ENCODE data around the gene ROMO1. TPM values are rescaled to one million over a fixed set of nuclear protein-coding genes. Genes with fewer than 3 reads are reported as not detected.
"Not testable (repeated sequence)": the region's sequence is repeated elsewhere in the genome, so short reads cannot be mapped to it uniquely, and the experiment has no call there.

Gene ROMO1
- total RNA-seq, 1 experiment from 2014 or later, result 273 TPM

DNA sequence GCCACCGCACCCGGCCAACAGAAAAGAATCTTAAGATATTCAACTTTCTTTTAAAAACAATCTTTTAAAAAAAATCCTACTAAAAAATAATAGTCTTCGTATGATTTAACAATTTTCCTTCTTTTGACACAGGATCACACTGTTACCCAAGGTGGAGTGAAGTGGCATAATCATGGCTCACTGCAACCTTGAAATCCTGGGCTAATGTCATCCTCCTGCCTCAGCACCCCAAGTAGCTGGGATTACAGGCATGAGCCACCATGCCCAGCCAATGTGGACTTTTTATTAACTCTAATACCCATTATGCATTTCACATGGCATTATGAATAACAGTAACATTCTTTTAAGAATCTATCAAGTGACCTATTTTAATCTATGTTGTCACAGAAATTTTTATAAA lies 22.0 kb downstream of the ROMO1 start:
- in situ Hi-C loops (cut with HindIII; ENCODE audit: low pct_unique_long_range_greater_than_20kb, low sequenced_read_pairs), result no loop called here
- no peak for DNase-seq (ENCODE audit: low read depth, low spot score)

GRCh38 chr20:35721621-35722020 lies 22.4 kb downstream of the ROMO1 start:
- in situ Hi-C loops (cut with HindIII; ENCODE audit: low pct_unique_long_range_greater_than_20kb, low sequenced_read_pairs), result no loop called here

DNA sequence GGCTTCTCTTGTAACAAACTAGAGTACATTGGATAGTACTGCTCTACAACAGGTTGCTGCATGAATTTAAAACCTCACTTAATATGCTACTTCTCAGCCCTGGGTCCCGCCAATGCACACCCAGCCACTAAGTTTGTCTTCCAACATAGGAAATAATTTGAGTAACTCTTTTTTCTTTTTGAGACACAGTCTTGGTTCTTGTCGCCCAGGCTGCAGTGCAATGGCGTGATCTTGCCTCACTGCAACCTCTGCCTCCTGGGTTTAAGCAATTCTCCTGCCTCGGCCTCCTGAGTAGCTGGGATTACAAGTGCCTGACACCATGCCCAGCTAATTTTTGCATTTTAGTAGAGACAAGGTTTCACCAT lies 24.1 kb downstream of the ROMO1 start:
- DNase-seq (ENCODE audit: low read depth, low spot score); in situ Hi-C loops (cut with HindIII; ENCODE audit: low pct_unique_long_range_greater_than_20kb, low sequenced_read_pairs): not testable (repeated sequence)

More at GRCh38 chr20:35721621-35722020, 22.4 kb downstream of the ROMO1 start:
- DNase-seq (ENCODE audit: low read depth, low spot score), result no peak

DNA sequence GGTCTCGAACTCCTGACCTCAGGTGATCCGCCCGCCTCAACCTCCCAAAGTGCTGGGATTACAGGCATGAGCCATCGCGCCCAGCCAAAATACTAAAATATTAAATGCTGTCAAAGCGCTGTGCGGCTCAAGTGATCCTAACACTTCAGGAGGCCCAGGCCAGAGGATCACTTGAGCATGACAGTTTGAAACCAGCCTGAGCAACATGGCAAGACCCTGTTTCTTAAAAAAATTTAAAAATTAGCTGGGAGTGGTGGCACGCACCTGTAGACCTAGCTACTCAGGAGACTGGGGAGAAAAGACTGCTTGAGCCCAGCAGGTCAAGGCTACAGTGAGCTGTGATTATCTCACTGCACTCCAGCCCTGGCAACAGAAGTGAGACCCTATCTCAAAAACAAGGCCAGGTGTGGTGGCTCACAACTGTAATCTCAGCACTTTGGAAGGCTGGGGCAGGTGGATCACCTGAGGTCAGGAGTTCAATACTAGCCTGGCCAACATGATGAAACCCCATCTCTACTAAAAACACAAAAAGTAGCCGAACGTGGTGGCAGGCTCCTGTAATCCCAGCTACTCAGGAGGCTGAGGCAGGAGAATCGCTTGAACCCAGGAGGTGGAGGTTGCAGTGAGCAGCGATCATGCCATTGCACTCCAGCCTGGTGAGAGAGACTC lies 24.6 kb downstream of the ROMO1 start:
- DNase-seq (ENCODE audit: low read depth, low spot score); in situ Hi-C loops (cut with HindIII; ENCODE audit: low pct_unique_long_range_greater_than_20kb, low sequenced_read_pairs): not testable (repeated sequence)

DNA sequence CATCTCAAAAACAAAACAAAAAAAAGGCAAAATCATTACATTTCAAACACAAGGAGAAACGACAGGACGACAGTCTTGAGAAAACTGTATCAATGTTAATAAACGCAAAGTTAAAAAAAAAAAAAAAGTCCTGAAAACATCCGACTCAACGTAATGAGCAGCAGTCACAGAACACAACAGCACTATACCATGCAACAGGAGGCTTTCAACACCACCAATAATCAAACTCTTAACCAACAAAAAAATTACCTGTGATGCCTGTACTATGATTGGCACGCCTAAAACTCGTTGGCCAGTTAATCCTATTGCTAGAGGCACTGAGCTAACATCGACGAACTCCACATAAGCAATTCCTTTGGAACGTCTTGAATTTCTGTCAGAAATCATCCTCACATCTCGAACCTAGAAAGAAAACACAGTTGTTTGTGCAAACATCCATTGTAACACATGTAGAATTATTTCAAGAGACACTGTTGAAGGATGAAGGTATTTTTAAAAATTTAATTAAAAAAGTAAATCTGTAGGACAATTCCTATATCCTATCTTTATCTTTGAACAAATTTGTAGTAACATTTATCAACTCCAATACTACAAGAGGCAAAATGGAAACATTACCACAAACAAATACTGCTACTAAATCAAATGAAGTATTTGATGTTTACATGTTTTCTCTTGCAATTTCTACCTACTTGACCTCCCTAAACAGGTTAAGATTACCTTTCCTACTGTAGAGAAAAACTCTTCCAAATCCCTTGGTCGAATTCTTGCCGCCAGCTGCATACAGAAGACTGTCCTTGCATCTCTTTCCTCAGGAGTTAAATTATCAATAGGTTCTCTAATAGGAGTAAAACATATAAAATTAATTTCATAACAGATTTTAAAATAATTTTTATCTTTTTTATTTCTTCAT lies 25.4 kb downstream of the ROMO1 start:
- DNase-seq (ENCODE audit: low read depth, low spot score), result no peak
- in situ Hi-C loops (cut with HindIII; ENCODE audit: low pct_unique_long_range_greater_than_20kb, low sequenced_read_pairs), result no loop called here

DNA sequence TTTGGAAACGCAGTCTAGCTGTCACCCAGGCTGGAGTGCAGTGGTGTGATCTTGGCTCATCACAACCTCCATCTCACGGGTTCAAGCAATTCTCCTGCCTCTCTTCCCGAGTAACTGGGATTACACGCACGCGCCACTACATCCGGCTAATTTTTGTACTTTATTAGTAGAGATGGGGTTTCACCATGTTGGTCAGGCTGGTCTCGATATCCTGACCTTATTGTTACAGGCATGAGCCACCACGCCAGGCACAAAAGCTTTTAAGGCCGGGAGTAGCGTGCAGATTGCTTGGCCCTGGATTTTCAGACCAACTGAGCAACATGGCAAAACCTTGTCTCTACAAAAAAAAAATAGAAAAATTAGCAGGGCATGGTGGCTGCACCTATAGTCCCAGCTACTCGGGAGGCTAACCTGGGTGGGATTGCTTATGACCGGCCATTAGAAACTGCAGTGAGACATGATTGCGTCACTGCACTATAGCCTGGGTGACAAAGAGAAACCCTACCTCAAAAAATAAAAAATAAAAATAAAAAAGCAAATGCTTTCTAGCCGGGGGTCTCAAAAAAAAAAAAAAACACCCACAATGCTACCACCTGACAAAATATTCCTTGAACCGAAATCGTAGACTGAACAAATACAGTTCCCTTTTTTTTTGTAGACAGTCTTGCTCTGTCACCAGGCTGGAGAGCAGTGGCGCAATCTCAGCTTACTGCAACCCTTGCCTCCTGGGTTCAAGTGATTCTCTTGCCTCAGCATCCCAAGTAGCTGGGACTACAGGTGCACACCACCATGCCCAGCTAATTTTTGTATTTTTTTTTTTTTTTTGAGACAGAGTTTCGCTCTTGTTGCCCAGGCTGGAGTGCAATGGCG lies 27.9 kb downstream of the ROMO1 start:
- DNase-seq (ENCODE audit: low read depth, low spot score), result no peak
- in situ Hi-C loops (cut with HindIII; ENCODE audit: low pct_unique_long_range_greater_than_20kb, low sequenced_read_pairs), result no loop called here

- in situ Hi-C loops (cut with HindIII; ENCODE audit: low pct_unique_long_range_greater_than_20kb, low sequenced_read_pairs), result no loop called here
- DNase-seq (ENCODE audit: low read depth, low spot score), result no peak
These were observed 30.1 kb downstream of the ROMO1 start for GRCh38 chr20:35729283-35729807.

DNA sequence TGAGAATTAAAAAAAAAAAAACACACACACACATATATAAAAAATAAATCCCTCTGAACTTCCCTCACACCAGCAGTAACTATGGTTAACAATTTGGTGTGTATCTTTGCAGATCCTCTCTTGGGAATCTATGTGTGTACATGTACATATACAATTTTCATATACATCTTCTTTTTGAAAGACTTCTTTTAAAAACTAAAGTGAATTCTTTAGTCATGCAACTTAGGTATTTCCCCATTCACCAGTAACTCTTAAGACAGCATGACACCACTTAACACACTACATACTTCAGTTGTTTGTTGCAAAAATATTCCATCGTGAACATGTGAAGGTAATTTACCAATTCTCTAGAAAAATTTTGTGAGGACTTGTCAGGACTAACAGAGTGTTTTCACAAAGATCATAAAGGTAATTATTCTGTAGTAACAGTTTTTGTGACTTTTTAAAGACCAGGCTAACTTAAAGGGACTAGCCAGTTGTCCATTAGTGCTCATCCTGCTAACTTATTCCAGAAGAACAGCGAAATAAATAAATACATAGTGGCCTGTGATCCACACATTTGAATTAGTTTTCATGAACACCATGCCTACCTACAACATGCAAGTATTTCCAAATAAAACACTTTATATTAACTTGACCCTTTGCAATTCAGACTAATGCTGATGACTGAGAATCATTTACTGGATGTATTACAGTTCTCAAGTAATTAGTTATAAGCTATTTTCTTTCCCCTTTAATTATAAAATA lies 30.8 kb downstream of the ROMO1 start:
- in situ Hi-C loops (cut with HindIII; ENCODE audit: low pct_unique_long_range_greater_than_20kb, low sequenced_read_pairs), result no loop called here
- DNase-seq (ENCODE audit: low read depth, low spot score), result no peak

DNA sequence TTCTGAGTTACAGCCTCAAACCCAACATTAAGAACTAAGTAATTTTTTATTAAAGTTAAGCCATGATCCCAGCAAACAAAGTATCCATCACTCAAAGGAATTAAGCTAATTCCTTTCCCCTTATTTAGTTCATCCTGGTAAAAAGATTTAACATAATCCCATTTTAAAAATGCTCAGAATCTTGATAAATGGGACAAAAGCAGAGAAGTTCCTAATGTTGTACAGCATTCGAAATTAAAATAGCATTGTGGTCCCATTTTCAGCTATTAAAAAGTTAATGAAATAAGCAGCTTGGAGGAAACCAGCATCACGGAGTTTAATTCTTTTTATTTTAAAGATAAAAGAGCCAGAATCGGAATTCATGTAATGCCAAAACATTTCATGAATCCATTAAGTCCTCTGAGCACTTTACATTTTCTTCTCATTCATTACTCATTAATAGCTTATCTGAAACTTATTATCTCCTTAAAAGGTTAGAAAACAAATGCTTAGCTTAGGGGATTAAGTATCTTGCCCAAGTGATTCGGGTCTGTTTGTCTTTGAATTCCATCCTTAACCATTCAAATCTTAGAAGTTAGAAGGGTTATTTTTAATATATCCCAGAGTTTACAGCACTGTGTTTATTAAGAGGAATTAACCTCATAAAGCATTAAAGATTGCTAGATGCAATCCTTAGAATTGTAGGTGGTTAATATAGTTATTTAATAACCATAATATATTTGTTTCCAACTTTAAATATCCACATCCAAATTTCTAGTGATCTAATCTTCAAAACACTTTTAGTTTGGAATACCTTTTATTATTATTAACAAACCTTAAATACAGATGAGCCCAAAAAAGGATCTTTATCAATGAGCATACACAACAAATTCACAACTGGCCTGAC lies 31.6 kb downstream of the ROMO1 start:
- no peak for DNase-seq (ENCODE audit: low read depth, low spot score)
- in situ Hi-C loops (cut with HindIII; ENCODE audit: low pct_unique_long_range_greater_than_20kb, low sequenced_read_pairs), result no loop called here

DNA sequence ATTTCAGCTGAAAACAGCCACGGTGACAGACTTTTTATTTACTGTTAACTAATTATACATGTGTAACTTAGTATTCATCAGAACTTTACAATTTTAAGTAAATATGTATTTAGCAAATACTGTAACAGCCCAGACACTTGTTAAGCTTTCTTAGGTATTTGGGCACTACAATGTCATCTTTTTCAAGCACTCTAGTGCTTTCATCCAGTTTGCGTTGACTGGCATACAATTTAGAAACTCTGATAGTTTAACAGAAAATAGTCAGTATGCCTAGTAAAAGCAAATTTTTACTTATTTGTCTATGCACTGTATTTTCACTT lies 32.2 kb downstream of the ROMO1 start:
- no peak for DNase-seq (ENCODE audit: low read depth, low spot score)
- in situ Hi-C loops (cut with HindIII; ENCODE audit: low pct_unique_long_range_greater_than_20kb, low sequenced_read_pairs), result no loop called here

DNA sequence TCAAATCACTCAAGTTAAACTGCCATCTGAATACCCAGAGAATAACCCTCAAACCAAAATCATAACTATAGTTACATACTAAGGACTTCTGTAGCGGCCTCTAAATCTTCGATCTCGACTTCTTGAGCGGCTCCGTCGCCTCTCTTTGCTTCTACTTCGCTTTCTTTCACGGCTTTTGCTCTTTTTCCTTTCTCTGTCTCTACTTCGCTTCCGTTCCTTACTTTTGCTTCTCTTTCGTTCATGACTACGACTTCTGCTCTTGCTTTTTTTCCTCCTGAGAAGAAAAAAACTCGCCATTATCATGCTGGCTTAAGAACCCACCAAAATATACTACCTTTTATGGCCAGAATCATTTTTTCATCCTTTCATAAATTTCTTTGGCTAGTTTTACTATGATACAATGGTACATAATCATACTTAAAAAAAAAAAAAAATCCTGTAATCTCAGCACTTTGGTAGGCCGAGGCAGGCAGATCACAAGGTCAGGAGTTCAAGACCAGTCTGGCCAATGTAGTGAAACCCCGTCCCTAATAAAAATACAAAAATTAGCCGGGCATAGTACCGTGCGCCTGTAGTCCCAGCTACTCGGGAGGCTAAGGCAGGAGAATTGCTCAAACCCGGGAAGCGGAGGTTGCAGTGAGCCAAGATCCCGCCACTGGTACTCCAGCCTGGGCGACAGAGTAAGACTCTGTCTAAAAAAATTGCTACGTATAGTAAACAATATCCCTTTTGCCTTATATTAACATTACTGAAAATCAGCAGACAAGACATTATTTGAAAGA lies 32.8 kb downstream of the ROMO1 start:
- in situ Hi-C loops (cut with HindIII; ENCODE audit: low pct_unique_long_range_greater_than_20kb, low sequenced_read_pairs), result no loop called here
- DNase-seq (ENCODE audit: low read depth, low spot score), result no peak

DNA sequence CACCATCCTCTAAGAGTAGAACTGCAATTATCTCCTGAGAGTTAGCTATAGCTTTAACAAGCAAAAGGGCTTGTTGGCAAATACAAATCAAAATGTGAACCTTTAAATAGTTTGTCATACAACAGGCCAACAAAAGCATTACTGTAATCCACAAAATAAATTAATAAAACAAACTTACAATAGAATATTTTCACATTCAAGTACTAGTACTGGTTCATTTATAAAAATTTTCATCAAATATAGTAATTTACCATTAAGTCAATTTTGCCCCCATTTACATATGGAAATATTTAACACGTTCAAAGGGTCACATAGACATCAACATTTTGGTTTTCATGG lies 33.4 kb downstream of the ROMO1 start:
- in situ Hi-C loops (cut with HindIII; ENCODE audit: low pct_unique_long_range_greater_than_20kb, low sequenced_read_pairs), result no loop called here
- DNase-seq (ENCODE audit: low read depth, low spot score), result no peak

DNA sequence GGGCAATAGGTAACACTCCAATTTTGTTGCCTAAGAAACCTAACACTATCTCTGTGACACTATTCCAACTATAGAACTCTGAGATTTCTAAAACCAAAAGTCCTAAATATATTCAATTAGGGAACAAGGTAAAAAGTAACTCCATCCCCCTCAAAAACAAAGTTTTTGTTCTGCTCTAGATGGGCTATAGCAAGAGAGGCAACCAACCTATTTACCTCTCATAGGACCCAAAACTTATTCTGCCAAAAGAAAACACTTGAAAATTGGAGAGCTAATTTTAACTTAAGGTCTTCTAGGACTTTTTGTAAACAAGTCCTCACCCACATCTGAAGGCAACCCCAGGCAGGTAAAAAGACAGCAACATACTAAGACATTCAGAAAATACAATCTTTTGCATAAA lies 35.2 kb downstream of the ROMO1 start:
- in situ Hi-C loops (cut with HindIII; ENCODE audit: low pct_unique_long_range_greater_than_20kb, low sequenced_read_pairs), result no loop called here
- no peak for DNase-seq (ENCODE audit: low read depth, low spot score)

- in situ Hi-C loops (cut with HindIII; ENCODE audit: low pct_unique_long_range_greater_than_20kb, low sequenced_read_pairs), result no loop called here
- no peak for DNase-seq (ENCODE audit: low read depth, low spot score)
These were observed 35.8 kb downstream of the ROMO1 start for GRCh38 chr20:35734777-35735649.

DNA sequence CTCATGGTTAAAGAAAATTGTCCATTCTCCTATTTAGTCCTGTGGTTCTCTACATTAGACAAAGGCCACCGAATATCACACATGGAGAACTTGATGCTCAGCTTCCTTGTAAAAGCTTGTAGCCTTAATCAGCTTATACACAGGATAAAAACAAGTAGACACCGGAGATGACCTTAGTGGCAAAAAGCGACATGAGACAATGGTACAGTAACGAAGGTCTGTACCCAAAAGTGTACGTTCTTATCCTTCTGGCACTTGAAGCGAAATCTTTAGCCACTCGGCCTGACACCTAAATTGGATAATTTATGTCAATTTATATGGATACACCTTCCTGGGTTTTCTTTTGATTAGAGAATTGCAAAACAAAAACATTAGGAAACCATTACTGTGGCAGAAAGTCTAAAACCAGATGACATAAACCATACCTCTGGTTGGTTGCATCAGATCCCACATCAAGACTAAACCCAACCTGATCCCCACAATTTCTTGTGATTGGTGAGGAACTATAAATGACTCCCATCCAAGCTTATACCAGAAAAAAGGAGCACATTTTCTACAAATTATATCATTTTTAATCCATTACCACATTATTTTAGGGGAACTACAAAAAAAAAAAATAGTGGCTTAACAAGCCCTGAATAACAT lies 36.7 kb downstream of the ROMO1 start:
- in situ Hi-C loops (cut with HindIII; ENCODE audit: low pct_unique_long_range_greater_than_20kb, low sequenced_read_pairs), result no loop called here
- DNase-seq (ENCODE audit: low read depth, low spot score), result no peak
